ENCODE results near the gene GADD45G.

- TF ChIP-seq EZH2phosphoT487 (IDR thresholded peaks at IDR 0.05; ENCODE audit: borderline replicate concordance, low read depth, low read length) (no peak), CTCF (conservative IDR thresholded peaks at IDR 0.05; ENCODE audit: low read length) (no peak)
Observed at GRCh38 chr9:89621031-89621430, 16.2 kb downstream of the GADD45G start.

Data from OCI-LY7 (cell line).